Thoracic aorta (tissue), 2 donors: ENCODE data around the gene EBF4. TPM values are rescaled to one million over a fixed set of nuclear protein-coding genes. Genes with fewer than 3 reads are reported as not detected.

Experiments used
- ATAC-seq: fragments of 150-250 bp; one replicate; pipeline ENCODE4 v1.8.0; 2017; ENCODE audit warnings: low read depth; ENCODE audit not compliant: insufficient number of reproducible peaks, low FRiP score
- DNase-seq: peaks from one replicate; pipeline ENCODE4 v3.0.0-alpha.2; 2020; ENCODE audit warnings: low spot score
- H3K27ac ChIP-seq, 2 donors: fragments of 200-600 bp; sonication (generic); 1 replicate in 1 of 2; 2 replicates in 1 of 2; pipeline ENCODE4 v1.5.1; 2016; ENCODE audit warnings: mild to moderate bottlenecking in 2 of 2, moderate library complexity in 2 of 2
- H3K27me3 ChIP-seq: fragments of 200-600 bp; sonication (generic); replicated peaks from 2 replicates; pipeline ENCODE4 v1.6.0; 2016; ENCODE audit warnings: mild to moderate bottlenecking; ENCODE audit not compliant: insufficient read depth
- H3K36me3 ChIP-seq: fragments of 200-600 bp; sonication (generic); one replicate; pipeline ENCODE4 v1.5.1; 2016
- H3K4me1 ChIP-seq, 2 donors: fragments of 200-600 bp; sonication (generic); 1 replicate in 1 of 2; 2 replicates in 1 of 2; pipeline versions ENCODE4 v1.5.1 to v1.6.0; 2016; ENCODE audit warnings: low read depth in 2 of 2, mild to moderate bottlenecking in 1 of 2; ENCODE audit not compliant: control insufficient read depth in 1 of 2
- H3K4me3 ChIP-seq: fragments of 200-600 bp; sonication (generic); 2 replicates; pipeline ENCODE4 v1.5.1; 2016; ENCODE audit warnings: mild to moderate bottlenecking
- H3K9me3 ChIP-seq: fragments of 200-600 bp; sonication (generic); 2 replicates; pipeline ENCODE4 v1.5.1; 2016
- CTCF ChIP-seq: fragments of 200-600 bp; sonication (generic); IDR thresholded peaks from one replicate; pipeline ENCODE4 v1.5.1; 2019; ENCODE audit warnings: antibody characterized with exemption
- total RNA-seq, 2 donors: library from RNA; depleted of rRNA; stranded (reverse); fragments of >200 nt; gene quantifications; one replicate each; pipeline versions ENCODE4 v1.1.0 to v1.2.3, GENCODE V29; 2016

Gene EBF4
- total RNA-seq, 2 donors from 2014 or later, result 14.1 to 16.6 TPM

GRCh38 chr20:2729251-2729713, 36.7 kb downstream of the EBF4 start:
- ATAC-seq (no peak), DNase-seq (no peak)
- Histone ChIP-seq H3K4me3 (no peak overlapping the region), H3K27ac (no peak overlapping the region), H3K9me3 (peaks cover 3% of the 10 kb centered on the region), H3K27me3 (no peaks in the 10 kb centered on the region), H3K36me3 (no peaks in the 10 kb centered on the region), H3K4me1 (no peaks in the 10 kb centered on the region)
- no peak for TF ChIP-seq CTCF

GRCh38 chr20:2729791-2730190, 37.2 kb downstream of the EBF4 start:
- ATAC-seq, result no peak
- no peaks in the 10 kb centered on the region for H3K4me1 ChIP-seq
- H3K9me3 ChIP-seq, result peaks cover 3% of the 10 kb centered on the region
- no peak for TF ChIP-seq CTCF
- no peak overlapping the region for H3K27ac ChIP-seq
- no peak for DNase-seq
- H3K36me3 ChIP-seq, result no peaks in the 10 kb centered on the region
- H3K27me3 ChIP-seq, result no peaks in the 10 kb centered on the region
- no peak overlapping the region for H3K4me3 ChIP-seq

- H3K36me3 ChIP-seq, result no peaks in the 10 kb centered on the region
- DNase-seq (no peak), ATAC-seq (no peak)
- no peaks in the 10 kb centered on the region for H3K27me3 ChIP-seq
- H3K9me3 ChIP-seq, result peaks cover 3% of the 10 kb centered on the region
- no peak overlapping the region for H3K4me3 ChIP-seq
- H3K27ac ChIP-seq, result no peak overlapping the region
- H3K4me1 ChIP-seq, result no peaks in the 10 kb centered on the region
- no peak for TF ChIP-seq CTCF
These were observed 42.3 kb downstream of the EBF4 start for GRCh38 chr20:2734899-2735298.

GRCh38 chr20:2736441-2736840, 43.9 kb downstream of the EBF4 start:
- ATAC-seq, result no peak
- no peaks in the 10 kb centered on the region for H3K27me3 ChIP-seq
- H3K36me3 ChIP-seq, result no peaks in the 10 kb centered on the region
- no peaks in the 10 kb centered on the region for H3K4me1 ChIP-seq
- DNase-seq, result no peak
- H3K4me3 ChIP-seq, result no peak overlapping the region
- H3K27ac ChIP-seq, result no peak overlapping the region
- H3K9me3 ChIP-seq, result peaks cover 3% of the 10 kb centered on the region
- no peak for TF ChIP-seq CTCF

GRCh38 chr20:2738331-2739041, 45.9 kb downstream of the EBF4 start:
- DNase-seq (no peak), ATAC-seq (no peak)
- Histone ChIP-seq H3K27me3 (no peaks in the 10 kb centered on the region), H3K9me3 (no peaks in the 10 kb centered on the region), H3K27ac (no peak overlapping the region), H3K4me3 (no peak overlapping the region), H3K36me3 (no peaks in the 10 kb centered on the region), H3K4me1 (no peaks in the 10 kb centered on the region)
- no peak for TF ChIP-seq CTCF
